NCI-H524 treated with DMSO at 0.1 percent for 48 hours (cell line): ENCODE results near the gene EBF3.

Experiments used
- DNase-seq: peaks from one replicate; lab custom pipeline; 2025; lab: John Stamatoyannopoulos, UW

Gene EBF3

GRCh38 chr10:129909531-129910256 lies 54.4 kb downstream of the EBF3 start:
- no peak for DNase-seq

GRCh38 chr10:129909080-129909479 lies 55.0 kb downstream of the EBF3 start:
- DNase-seq, result no peak

GRCh38 chr10:129908406-129908805 lies 55.7 kb downstream of the EBF3 start:
- no peak for DNase-seq

- DNase-seq, result no peak
These were observed 58.5 kb downstream of the EBF3 start for GRCh38 chr10:129905553-129905952.

DNA sequence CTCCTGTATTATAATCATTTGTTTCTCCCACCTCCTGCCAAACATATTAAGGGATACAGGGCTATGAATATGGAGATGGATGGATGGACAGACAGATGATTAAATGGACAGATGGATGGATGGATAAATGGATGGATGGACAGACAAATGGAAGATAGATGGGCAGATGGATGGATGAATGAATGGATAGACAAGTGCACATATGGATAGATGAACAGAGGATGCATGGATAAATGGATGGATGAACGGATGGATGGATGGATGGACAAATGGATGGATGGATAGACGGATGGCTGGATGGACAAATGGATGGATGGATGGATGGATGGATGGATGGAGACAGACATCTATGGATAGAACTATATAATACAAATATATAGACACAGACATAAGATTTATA lies 59.8 kb downstream of the EBF3 start:
- DNase-seq, result no peak

- DNase-seq, result no peak
These were observed 62.6 kb downstream of the EBF3 start for GRCh38 chr10:129901389-129902006.

DNA sequence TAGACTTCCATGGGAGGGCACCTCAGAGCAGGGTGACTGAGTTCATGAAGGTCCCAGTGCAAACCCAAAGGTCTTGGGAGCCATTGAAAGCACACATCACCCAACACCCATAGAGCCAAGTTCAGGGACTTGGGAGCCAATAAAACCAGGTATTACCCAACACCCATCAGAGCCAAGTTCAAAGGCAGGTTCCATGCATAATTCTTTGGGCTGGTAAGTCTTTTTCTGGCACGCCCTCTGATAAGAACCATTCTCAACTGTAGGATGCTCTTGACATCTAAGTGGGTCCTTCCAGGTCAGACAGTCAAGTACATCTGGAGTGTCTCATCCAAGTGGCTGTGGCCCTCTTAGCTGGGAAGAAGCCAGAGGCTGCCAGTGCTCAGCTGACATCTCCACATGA lies 63.2 kb downstream of the EBF3 start:
- DNase-seq, result no peak

GRCh38 chr10:129899276-129900130 lies 64.6 kb downstream of the EBF3 start:
- DNase-seq, result no peak

DNA sequence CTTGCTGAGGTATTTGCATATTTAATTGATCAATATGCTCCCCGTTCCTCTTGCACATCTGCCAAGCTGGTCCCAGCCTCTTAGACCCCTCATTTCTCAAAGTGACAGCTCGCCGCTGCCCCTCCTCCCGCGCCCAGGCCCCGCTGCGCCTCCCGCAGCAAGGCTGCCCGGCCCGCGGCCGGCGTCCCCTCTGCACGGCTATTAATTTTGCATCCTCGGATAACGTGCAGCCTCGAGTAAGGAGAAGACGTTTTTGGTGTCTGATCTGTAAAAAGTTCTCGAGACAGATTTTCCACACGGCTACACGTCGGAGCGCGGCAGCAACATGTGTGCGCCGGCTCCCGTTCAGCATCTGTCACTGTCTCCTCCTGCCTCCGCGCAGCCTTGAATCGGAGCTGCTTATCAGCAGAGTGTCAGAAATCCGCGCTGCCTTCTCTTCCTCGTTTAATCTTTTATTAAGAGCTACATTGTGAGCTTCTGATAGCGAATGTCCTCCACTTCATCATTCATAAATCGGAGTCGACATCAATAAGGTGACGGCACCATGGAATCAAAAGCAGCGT lies 65.3 kb downstream of the EBF3 start:
- DNase-seq, result no peak

DNA sequence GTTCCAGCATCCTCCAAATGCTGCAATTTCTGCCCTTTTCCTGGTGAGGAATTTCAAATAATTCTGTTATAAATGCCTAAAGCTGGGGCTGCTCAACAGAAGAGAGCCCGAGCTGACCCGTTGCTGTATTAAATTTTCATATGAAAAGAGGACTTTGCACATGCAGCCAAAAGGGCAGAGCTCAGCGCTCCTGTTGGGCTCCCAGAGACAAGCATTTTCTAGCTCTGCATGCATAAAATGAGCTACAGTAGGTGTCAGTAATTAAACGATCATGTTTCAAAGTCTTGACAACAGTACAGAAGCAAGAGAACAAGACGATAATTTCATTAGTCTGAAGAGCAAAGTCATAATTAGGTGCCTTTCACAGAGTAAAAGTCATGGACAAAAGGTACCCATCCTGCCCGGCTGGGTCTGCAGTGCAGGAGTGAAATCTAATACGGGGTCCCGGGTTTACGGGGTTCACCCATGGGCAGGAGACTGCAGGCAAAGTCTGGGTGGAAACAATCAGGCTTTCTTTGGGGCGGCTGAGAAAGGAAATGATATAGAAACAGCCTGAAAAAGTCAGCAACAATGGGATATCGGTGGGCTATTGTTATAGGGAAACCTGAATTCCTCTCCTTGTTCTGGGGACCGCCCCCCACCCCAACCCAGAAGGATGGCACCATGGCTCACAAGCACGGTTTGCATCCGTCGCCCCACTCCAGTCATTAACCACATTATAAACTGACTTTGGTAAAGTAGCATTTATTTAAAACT lies 66.0 kb downstream of the EBF3 start:
- DNase-seq, result no peak

DNA sequence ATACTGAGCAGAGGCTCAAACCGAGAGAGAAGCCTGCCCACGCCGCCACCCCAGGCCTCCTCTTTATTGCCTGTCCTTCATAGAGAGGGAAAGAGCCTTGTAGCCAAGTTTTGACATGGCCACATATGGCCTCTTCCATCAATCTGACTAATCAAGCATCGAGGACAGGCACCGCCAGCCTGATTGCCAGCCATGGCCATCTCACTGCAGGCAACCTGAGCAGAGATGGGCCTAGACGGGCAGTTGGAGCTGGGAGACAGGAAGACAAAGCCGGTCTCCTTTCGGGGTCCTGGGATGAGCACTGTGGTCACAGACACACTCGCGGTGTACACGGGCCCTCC lies 67.2 kb downstream of the EBF3 start:
- no peak for DNase-seq

- DNase-seq, result no peak
These were observed 67.8 kb downstream of the EBF3 start for GRCh38 chr10:129896136-129896859.

GRCh38 chr10:129895811-129896135 lies 68.3 kb downstream of the EBF3 start:
- no peak for DNase-seq

DNA sequence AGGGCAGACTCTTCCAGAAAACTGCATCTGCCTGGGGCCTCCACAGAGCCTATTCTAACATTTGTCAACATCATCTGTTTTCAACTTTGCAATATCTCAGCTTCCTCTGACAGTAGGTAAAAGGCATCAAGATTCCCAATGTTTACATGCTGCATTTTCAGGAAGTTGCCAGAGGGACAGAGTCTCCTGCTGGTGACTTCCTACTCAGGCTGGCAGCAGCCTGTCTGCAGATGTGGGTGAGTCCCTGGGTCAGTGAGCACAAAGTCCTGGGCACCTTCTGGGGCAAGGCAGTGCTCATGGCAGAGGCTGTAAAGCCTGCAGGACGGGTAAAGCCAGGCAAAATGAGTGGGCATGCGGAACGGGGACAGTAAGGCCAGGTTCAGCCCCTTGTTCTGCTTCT lies 69.4 kb downstream of the EBF3 start:
- DNase-seq, result no peak

DNA sequence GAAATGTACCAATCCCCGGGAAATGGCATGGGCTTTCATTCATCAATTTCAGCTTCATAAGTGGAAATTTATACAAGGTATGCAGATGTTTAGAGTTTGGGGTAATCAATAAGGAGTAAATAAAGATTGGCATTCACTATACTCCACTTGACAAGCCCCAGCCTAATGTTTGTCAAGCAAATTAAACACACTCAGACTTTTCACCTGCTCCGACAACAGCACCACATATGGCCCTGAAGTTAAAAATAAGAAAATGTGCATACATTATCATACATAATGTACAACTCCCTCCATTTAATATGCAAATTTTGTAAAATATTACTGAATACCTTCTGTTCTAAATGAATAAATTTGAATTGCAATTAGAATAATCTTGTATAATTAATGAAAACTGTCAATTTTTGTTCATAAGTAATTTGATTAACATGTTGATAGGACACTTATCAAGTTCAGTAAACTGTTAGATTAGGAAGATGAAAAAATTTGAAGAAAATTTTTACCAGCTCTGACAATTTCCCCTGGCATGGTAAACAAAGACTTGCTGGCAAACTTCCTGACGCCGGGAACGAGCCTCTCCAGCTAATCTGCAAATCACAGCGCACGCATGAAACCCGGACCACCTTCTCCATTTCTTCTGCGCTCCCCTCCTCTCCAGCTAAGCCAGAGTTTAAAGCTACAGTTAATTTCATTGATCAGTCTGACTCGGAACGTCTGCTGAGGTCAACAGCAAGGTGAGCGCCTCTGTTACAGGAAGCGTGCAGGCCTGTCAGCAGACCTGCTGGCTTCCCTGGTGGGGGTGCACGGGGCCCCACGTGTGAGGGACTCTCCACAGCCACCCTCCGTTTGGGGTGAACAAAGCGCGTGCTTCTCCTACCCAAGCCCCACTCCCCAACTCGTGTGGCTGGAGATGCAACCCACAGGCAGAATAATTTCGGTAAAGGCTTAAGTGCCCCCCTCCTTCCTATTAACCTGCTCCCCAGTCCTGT lies 70.7 kb downstream of the EBF3 start:
- no peak for DNase-seq

DNA sequence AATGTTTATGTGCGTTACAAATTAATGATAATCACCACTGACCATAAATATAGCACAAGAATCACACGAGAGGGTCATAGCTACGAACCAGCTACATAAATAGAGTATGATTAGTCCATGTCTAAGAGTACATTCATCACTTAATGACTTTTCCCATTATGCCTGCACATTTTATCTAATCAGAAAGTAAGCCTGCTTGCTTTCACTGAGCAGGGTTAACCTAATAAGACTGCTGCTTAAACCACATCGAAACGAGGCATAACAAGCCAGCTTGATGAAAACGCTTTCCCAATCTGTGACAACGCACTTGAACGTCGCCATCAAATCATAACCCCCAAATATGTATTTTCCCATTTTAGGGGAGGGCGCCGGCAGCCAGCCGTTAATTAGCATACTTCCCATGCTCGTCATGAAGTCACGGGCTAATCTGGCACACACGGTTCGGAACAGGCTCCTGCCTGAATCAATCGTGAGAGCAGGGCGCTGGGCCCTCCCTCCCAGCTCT lies 71.5 kb downstream of the EBF3 start:
- no peak for DNase-seq

GRCh38 chr10:129891806-129892205 lies 72.3 kb downstream of the EBF3 start:
- no peak for DNase-seq

DNA sequence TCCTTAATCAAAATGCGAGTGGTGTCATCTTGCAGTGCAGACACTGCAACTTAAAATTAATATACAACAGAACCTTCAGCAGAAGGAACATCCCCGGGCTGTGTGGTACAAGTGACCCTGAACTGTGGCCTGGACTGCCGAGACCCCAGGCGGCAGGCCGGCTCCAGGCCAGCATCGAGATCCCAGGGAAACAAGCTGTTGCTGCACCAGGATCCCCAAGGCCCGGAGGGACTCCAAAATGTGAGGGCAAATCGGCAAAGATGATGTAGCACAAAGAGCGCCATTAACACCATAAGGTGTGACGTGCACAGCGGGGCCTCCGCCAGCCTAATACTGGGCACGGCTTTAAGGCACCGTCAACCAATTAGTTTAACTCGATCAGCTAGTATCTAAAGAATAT lies 73.9 kb downstream of the EBF3 start:
- no peak for DNase-seq

GRCh38 chr10:129888784-129889616 lies 75.1 kb downstream of the EBF3 start:
- DNase-seq, result no peak
